ENCODE data around the gene GDF7. TPM values are rescaled to one million over a fixed set of nuclear protein-coding genes. Genes with fewer than 3 reads are reported as not detected.
A peak's percentile ranks its signal among the peaks of the same experiment; 100 is the strongest.

The GDF7 gene
- total RNA-seq: 10.9 to 12.8 TPM (median 12.6 TPM) in 3 replicates
- long read RNA-seq, full-length matches to known transcripts: 3 of 15 reads
- long read RNA-seq, partial matches to known transcripts: 0 of 15 reads
- long read RNA-seq, other reads (novel, unspliced or antisense): 12 of 15 reads

DNA sequence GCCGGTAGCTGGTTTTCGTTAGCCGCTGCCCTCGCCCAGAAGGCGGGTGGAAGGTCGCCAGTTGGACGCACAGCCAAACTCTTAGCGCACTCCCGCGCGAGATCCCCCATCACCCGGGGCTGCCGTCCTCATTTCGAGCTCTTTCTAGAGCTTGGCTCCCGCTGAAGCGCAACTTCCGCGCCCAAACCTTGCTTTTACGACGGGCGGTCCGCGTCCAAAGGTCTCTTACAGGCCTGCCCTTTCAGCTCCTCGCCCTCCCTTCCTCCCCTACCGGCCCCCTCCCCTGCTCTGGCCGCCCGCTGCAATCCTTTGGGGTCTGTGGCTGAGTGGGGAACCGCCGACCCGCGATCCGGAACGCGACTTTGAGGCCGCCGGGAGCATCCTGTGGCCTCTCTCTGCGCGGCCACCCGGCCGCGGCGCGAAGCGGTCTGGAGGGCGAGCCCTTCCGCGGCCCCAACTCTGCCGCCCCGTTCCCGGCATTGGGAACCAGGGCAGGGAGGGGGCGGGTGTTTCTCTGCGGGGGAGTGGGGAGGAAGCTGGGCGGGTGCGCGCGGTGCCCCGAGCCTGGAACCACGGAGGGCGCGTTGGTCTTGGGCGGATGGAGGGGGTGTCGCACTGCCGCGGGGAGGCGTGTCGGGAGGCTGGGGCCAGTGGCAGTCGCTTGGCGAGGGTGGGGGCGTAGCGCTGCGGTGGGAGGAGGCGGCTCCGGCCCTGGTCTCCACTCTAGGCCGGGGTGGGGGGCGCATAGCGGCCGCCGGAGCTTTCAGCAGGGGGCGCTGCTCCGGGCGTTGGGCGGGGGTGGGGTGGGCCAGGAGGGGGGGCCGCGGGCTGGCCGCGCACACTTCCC is at the start of gene GDF7:
GDF7 (plus strand) TSS at position 841 of the 847 bp plus-strand sequence. CDS start 96 bp downstream, outside the sequence.
- DNase-seq (ENCODE audit: low spot score): no peak
- Mint-ChIP-seq H3K27me3 (ENCODE audit: low read depth) (peaks cover 30% of the 10 kb centered on the region), H3K36me3 (ENCODE audit: low read depth) (peaks cover 5% of the 10 kb centered on the region), H3K9me3 (ENCODE audit: low read depth) (no peaks in the 10 kb centered on the region), H3K4me1 (ENCODE audit: low read depth) (peaks cover 41% of the 10 kb centered on the region), H3K4me3 (ENCODE audit: unreplicated experiment) (peak within 1 kb of the TSS; percentile 79), H3K27ac (ENCODE audit: unreplicated experiment) (peak within 1 kb of the TSS; percentile 13)
- peak; percentile 78 for TF ChIP-seq CTCF (IDR thresholded peaks at IDR 0.05)

GRCh38 chr2:20617892-20618467 is 49.0 kb upstream of the GDF7 start:
- peak; percentile 96 for DNase-seq (ENCODE audit: low spot score)
- Mint-ChIP-seq H3K4me3 (ENCODE audit: unreplicated experiment) (no peak overlapping the region), H3K27ac (ENCODE audit: unreplicated experiment) (peak overlapping the region; percentile 96), H3K9me3 (ENCODE audit: low read depth) (no peaks in the 10 kb centered on the region), H3K36me3 (ENCODE audit: low read depth) (peaks cover 3% of the 10 kb centered on the region), H3K4me1 (ENCODE audit: low read depth) (peaks cover 37% of the 10 kb centered on the region), H3K27me3 (ENCODE audit: low read depth) (no peaks in the 10 kb centered on the region)
- TF ChIP-seq CTCF (IDR thresholded peaks at IDR 0.05): peak; percentile 68

DNA sequence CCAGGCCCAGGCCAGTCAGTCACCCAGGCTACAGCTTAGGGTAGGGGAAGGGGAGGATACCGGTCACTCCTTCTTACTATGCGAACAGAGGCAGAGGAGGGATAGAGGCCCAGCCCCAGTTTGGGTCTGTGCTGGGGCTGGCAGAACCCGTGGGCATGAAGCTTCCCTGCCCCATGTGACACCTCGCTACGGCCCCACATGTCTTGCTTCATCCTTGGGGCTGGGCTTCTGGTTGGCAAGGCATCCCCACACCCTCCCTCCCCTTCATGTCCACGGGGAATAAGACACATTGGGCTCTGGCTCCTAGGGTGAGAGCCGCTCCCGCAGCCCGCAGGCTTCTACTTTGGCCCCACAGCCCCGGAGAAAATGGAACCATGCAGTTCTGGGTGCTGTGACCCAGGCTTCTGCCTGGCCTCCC is 48.5 kb upstream of the GDF7 start:
- Mint-ChIP-seq H3K36me3 (ENCODE audit: low read depth) (peaks cover 4% of the 10 kb centered on the region), H3K9me3 (ENCODE audit: low read depth) (no peaks in the 10 kb centered on the region), H3K4me1 (ENCODE audit: low read depth) (peaks cover 37% of the 10 kb centered on the region), H3K27ac (ENCODE audit: unreplicated experiment) (peak overlapping the region; percentile 96), H3K4me3 (ENCODE audit: unreplicated experiment) (no peak overlapping the region), H3K27me3 (ENCODE audit: low read depth) (no peaks in the 10 kb centered on the region)
- peak; percentile 78 for DNase-seq (ENCODE audit: low spot score)
- TF ChIP-seq CTCF (IDR thresholded peaks at IDR 0.05): no peak

DNA sequence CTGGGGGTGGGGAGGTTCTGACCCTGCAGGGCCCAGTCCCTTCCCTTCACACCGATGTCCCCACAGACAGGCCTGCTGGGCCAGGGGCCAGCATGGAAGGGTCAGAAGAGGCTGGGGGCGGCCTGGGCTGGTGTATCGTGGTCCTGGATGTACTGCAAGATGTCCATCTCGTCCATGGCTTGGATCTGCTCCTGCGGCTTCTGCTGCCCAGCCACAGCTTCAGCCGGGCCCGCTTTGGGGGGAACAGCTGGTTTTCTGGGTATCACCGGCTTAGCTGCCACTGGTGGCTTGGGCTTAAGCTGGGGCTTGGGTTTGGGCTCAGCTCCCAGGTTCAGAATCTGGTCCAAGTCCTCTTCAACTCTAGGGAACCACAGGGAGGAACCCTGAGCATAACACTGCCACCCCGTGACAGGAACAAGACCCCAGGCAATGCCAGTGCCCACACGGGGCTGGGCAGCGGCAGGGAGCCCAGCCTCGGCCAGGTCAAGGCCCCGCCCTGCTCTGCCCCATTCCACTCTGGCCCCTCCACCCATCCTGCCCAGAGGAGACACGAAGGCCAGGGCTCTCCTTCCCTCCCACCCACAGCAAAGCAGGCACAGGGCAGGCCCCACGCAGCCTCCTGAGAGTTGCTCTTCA is 47.9 kb upstream of the GDF7 start:
- H3K27me3 Mint-ChIP-seq (ENCODE audit: low read depth): no peaks in the 10 kb centered on the region
- peak; percentile 78 for DNase-seq (ENCODE audit: low spot score)
- no peak for TF ChIP-seq CTCF (IDR thresholded peaks at IDR 0.05)
- peak overlapping the region; percentile 59 for H3K27ac Mint-ChIP-seq (ENCODE audit: unreplicated experiment)
- no peak overlapping the region for H3K4me3 Mint-ChIP-seq (ENCODE audit: unreplicated experiment)
- H3K36me3 Mint-ChIP-seq (ENCODE audit: low read depth): peaks cover 4% of the 10 kb centered on the region
- no peaks in the 10 kb centered on the region for H3K9me3 Mint-ChIP-seq (ENCODE audit: low read depth)
- peaks cover 37% of the 10 kb centered on the region for H3K4me1 Mint-ChIP-seq (ENCODE audit: low read depth)

- Mint-ChIP-seq H3K36me3 (ENCODE audit: low read depth) (peaks cover 4% of the 10 kb centered on the region), H3K9me3 (ENCODE audit: low read depth) (no peaks in the 10 kb centered on the region), H3K27me3 (ENCODE audit: low read depth) (no peaks in the 10 kb centered on the region), H3K27ac (ENCODE audit: unreplicated experiment) (no peak overlapping the region), H3K4me3 (ENCODE audit: unreplicated experiment) (no peak overlapping the region), H3K4me1 (ENCODE audit: low read depth) (peaks cover 33% of the 10 kb centered on the region)
- TF ChIP-seq CTCF (IDR thresholded peaks at IDR 0.05): no peak
- DNase-seq (ENCODE audit: low spot score): peak; percentile 60
Measured at GRCh38 chr2:20619624-20620024, 47.3 kb upstream of the GDF7 start.
